ENCODE data around the gene GGTA1. TPM values are rescaled to one million over a fixed set of nuclear protein-coding genes. Genes with fewer than 3 reads are reported as not detected.

GGTA1 gene
- total and polyA plus RNA-seq, 2 of the 8 experiments (the other 6 are each of a cell fraction or from before 2014, with no cell fraction given) = not detected

DNA sequence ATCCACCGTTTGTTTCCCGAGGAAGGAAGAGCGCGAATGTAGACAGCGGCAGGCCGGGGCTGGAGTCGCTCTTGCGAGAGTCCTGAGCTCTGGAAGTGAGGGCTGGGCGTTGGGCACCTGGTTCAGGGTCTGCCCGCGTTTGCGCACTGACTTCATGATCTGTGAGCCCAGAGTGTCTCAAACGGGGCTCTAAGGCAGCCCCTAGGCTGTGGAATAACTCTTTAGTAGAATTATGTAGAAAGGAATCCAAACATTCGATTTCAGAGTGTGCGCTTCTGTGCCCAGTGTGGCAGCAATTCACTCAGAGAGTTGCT lies 478 bp upstream of the GGTA1 start:
- peak overlapping the region; percentile 58; the same call in 1 of the 2 replicates for H4K8ac ChIP-seq (ENCODE audit: extremely low read depth, insufficient read depth, low read length)
- WGBS, 2 experiments (ENCODE audit: extremely low coverage in 1 of 2, insufficient coverage in 1 of 2, insufficient read length in 1 of 2, insufficient replicate concordance in 2 of 2, low coverage in 1 of 2, low lambda C conversion rate in 2 of 2, missing lambda C conversion rate in 1 of 2) = 26% methylated on average over 10 of the region's 15 CpGs; no CpG with 5 or more reads in 1 of the 2 experiments
- TF ChIP-seq CTCF (IDR thresholded peaks at IDR 0.05; ENCODE audit: control extremely low read depth in 1 of 3, insufficient read depth in 1 of 3, low read depth in 1 of 3, low read length in 3 of 3) = no peak
- TF ChIP-seq, protein P1, sequence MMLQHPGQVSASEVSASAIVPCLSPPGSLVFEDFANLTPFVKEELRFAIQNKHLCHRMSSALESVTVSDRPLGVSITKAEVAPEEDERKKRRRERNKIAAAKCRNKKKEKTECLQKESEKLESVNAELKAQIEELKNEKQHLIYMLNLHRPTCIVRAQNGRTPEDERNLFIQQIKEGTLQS (IDR thresholded peaks at IDR 0.05; ENCODE audit: insufficient read depth, low read depth, low read length) = no peak
- TF ChIP-seq NRF1 (IDR thresholded peaks at IDR 0.05; ENCODE audit: low read depth, low read length) = no peak
- TF ChIP-seq KDM1A (IDR thresholded peaks at IDR 0.05; ENCODE audit: borderline replicate concordance, low read length) = no peak
- TF ChIP-seq CBX5 (IDR thresholded peaks at IDR 0.05; ENCODE audit: low read depth, low read length) = no peak
- TF ChIP-seq HDAC2 (IDR thresholded peaks at IDR 0.05; ENCODE audit: borderline replicate concordance in 1 of 2, low read depth in 2 of 2, low read length in 2 of 2) = no peak
- TF ChIP-seq SRF (IDR thresholded peaks at IDR 0.05; ENCODE audit: low read depth, low read length) = no peak
- TF ChIP-seq CREB1 (IDR thresholded peaks at IDR 0.05) = no peak
- TF ChIP-seq BACH1 (IDR thresholded peaks at IDR 0.05; ENCODE audit: low read length) = no peak
- no peak for TF ChIP-seq ZNF274 (IDR thresholded peaks at IDR 0.05; ENCODE audit: borderline replicate concordance, extremely low read depth, low read length)
- no peaks in the 10 kb centered on the region for H3K36me3 ChIP-seq (ENCODE audit: control insufficient read depth in 2 of 4, insufficient read depth in 4 of 4, low read length in 3 of 4)
- POLR2A ChIA-PET (ENCODE audit: partially characterized antibody) = interaction anchor here (1.7 kb wide), 1 partner anchor 39 kb away, joined by 3 read pairs; no protein-coding TSS in a partner anchor
- no peak overlapping the region for H3K18ac ChIP-seq (ENCODE audit: extremely low read depth, low read length)
- H3K4me3 ChIP-seq (ENCODE audit: extremely low read depth in 1 of 4, insufficient read depth in 2 of 4, low read depth in 3 of 4, low read length in 4 of 4) = peak overlapping the region; percentile 37 to 64 (median 56); a peak in 6 of 8 replicates
- CTCF ChIA-PET (ENCODE audit: partially characterized antibody) = interaction anchor here (0.6 to 5.5 kb wide), 8 partner anchors 11 to 435 kb away, joined by 3 to 38 read pairs (median 3); no protein-coding TSS in a partner anchor
- H3K4ac ChIP-seq (replicated peaks; ENCODE audit: insufficient read length, low read depth, low read length) = no peak overlapping the region
- H2AK5ac ChIP-seq (ENCODE audit: low read depth, low read length) = no peak overlapping the region
- no peaks in the 10 kb centered on the region for H3K79me2 ChIP-seq (ENCODE audit: control insufficient read depth in 1 of 2, insufficient read depth in 2 of 2, low read length in 2 of 2)
- no peak overlapping the region for H4K5ac ChIP-seq (ENCODE audit: insufficient read length, low read depth, low read length)
- H3K79me1 ChIP-seq (ENCODE audit: low read depth, low read length) = no peaks in the 10 kb centered on the region
- H3K23ac ChIP-seq (ENCODE audit: insufficient read length) = no peak overlapping the region
- no peak overlapping the region for H2BK20ac ChIP-seq (ENCODE audit: low read length)
- H3K4me2 ChIP-seq (ENCODE audit: insufficient read depth in 1 of 2, low read depth in 2 of 2, low read length in 2 of 2) = peak overlapping the region; percentile 74 to 99
- peaks cover 20 to 50% (median 36%) of the 10 kb centered on the region in 4 experiments for H3K27me3 ChIP-seq (replicated peaks in 1 of 4; ENCODE audit: control insufficient read depth in 3 of 4, extremely low read depth in 1 of 4, insufficient read depth in 3 of 4, low read length in 3 of 4)
- H4K20me1 ChIP-seq (replicated peaks in 1 of 2; ENCODE audit: control insufficient read depth in 1 of 2, insufficient read depth in 2 of 2, low read length in 2 of 2) = peaks cover 0 to 3% of the 10 kb centered on the region in 2 experiments
- no peak overlapping the region for H3K9ac ChIP-seq (replicated peaks in 1 of 4; ENCODE audit: extremely low read depth in 1 of 4, low read depth in 3 of 4, low read length in 3 of 4)
- peaks cover 0 to 20% (median 4%) of the 10 kb centered on the region in 4 experiments; a peak in 6 of 7 replicates for H3K4me1 ChIP-seq (replicated peaks in 1 of 4; ENCODE audit: control insufficient read depth in 3 of 4, insufficient read depth in 4 of 4, low read length in 3 of 4)
- no peak overlapping the region for H3K56ac ChIP-seq (replicated peaks; ENCODE audit: insufficient read length, low read depth, low read length)
- no peaks in the 10 kb centered on the region; a peak in 1 of 4 replicates for H3K9me3 ChIP-seq (ENCODE audit: insufficient read depth in 2 of 2, low read depth in 1 of 2, low read length in 1 of 2)
- no peak overlapping the region for H4K91ac ChIP-seq (replicated peaks; ENCODE audit: insufficient read length, low read length)
- DNase-seq (ENCODE audit: low read depth in 1 of 2, low spot score in 2 of 2) = no peak
- H2AFZ ChIP-seq (ENCODE audit: low read length) = no peak overlapping the region
- peaks cover 15% of the 10 kb centered on the region; the same call in 1 of the 2 replicates for H3K23me2 ChIP-seq (ENCODE audit: low read depth, low read length)
- no peak overlapping the region for H2BK120ac ChIP-seq (replicated peaks; ENCODE audit: low read depth, low read length)
- no peak overlapping the region for H3K14ac ChIP-seq (ENCODE audit: insufficient read length)
- no peak overlapping the region for H2BK5ac ChIP-seq (ENCODE audit: low read depth, low read length)
- no peak for FAIRE-seq
- H2BK12ac ChIP-seq (ENCODE audit: low read depth, low read length) = peak overlapping the region; percentile 27; the same call in 1 of the 2 replicates
- H3K27ac ChIP-seq (ENCODE audit: low read depth, low read length) = no peak overlapping the region
- no peak overlapping the region for H2BK15ac ChIP-seq (ENCODE audit: low read length)

All from H1 (cell line).